ENCODE results near the gene MYBPC1. TPM values are rescaled to one million over a fixed set of nuclear protein-coding genes. Genes with fewer than 3 reads are reported as not detected.

The MYBPC1 gene
- total RNA-seq, 1 experiment from 2014 or later: not detected

DNA sequence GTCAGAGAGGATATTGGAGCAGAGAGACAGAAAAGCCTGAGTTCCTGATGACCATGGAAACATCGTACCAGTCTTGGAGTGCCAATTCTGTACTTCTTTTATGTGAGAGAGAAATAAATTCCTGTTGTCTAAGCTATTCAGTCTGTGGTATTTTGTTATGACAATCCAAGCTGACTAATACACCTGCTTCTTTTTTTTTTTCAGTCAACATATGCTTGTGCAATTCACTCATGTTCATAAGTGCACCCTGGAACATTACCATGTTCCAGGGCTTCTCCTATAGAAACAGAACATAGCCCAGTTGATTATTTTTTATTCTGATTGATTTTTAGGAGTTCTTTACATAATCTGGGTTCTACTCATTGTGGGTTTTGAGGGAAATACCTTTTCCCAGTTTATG lies 100.9 kb downstream of the MYBPC1 start:
- H3K79me2 ChIP-seq (ENCODE audit: low read length): no peaks in the 10 kb centered on the region
- H4K20me1 ChIP-seq (ENCODE audit: insufficient read depth, low read depth, low read length): no peaks in the 10 kb centered on the region
- no peaks in the 10 kb centered on the region for H3K9me2 ChIP-seq (replicated peaks; ENCODE audit: insufficient read depth, low read length)
- H3K4me1 ChIP-seq (ENCODE audit: low read length): no peaks in the 10 kb centered on the region
- H2AFZ ChIP-seq (ENCODE audit: low read length): no peak overlapping the region
- H3K9ac ChIP-seq (ENCODE audit: low read length): no peak overlapping the region
- no peak for DNase-seq
- H3K9me3 ChIP-seq (ENCODE audit: low read length): no peaks in the 10 kb centered on the region
- no peak overlapping the region for H3K27ac ChIP-seq (ENCODE audit: low read length)
- no peak overlapping the region for H3K4me3 ChIP-seq (ENCODE audit: low read length)
- no peak overlapping the region for H3K4me2 ChIP-seq (ENCODE audit: low read depth, low read length, poor library complexity, severe bottlenecking)
- H3K27me3 ChIP-seq (ENCODE audit: low read length): no peaks in the 10 kb centered on the region
- no peaks in the 10 kb centered on the region for H3K36me3 ChIP-seq (ENCODE audit: insufficient read depth, low read length)

DNA sequence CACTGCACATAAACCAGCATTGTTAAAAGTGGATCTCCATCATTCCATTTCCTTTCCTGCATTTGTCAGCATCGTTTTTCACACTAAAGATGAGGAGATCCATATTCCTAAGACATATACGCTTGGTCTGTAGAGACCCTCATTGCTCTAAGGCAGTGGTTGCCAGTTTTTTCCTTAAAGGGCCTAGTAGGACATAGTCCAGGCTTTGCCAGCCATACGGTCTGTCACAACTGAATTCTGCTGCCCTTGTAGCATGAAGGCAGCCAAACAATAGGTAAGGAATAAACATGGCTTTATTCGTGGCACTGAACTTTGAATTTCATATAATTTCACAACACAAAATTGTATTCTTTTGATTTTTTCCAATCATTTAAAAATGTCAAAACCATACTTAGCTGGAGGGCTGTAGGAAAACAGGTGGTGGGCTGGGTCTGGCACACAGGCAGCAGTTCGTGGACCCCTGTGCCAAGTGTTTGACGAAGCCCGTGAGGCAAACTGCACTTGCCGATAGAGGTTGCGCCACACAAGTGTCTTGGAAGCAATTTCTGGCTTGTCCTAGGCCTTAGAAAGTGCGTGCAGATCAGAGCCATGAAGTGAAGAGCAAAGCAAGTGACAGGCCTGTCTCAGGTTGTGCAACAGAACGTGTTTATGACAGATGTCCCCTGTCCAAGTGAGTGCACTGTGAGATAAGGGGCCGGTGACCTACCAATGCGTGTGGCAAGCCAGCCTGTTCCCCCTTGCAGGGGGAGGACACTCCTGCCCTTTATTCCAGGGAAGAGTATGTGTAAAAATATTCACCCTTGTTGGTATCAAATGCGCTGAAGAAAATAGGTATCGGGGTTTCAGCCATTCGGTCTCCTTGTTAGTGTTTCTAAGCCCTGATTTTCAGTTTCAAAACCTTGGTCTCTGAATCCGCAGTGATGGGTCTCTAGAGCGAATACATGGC lies 101.8 kb downstream of the MYBPC1 start:
- H3K9me3 ChIP-seq (ENCODE audit: low read length): no peaks in the 10 kb centered on the region
- H3K27ac ChIP-seq (ENCODE audit: low read length): no peak overlapping the region
- H3K4me1 ChIP-seq (ENCODE audit: low read length): no peaks in the 10 kb centered on the region
- H3K4me2 ChIP-seq (ENCODE audit: low read depth, low read length, poor library complexity, severe bottlenecking): no peak overlapping the region
- no peak overlapping the region for H3K9ac ChIP-seq (ENCODE audit: low read length)
- no peak overlapping the region for H2AFZ ChIP-seq (ENCODE audit: low read length)
- H4K20me1 ChIP-seq (ENCODE audit: insufficient read depth, low read depth, low read length): no peaks in the 10 kb centered on the region
- DNase-seq: no peak
- no peaks in the 10 kb centered on the region for H3K79me2 ChIP-seq (ENCODE audit: low read length)
- no peaks in the 10 kb centered on the region for H3K9me2 ChIP-seq (replicated peaks; ENCODE audit: insufficient read depth, low read length)
- no peaks in the 10 kb centered on the region for H3K36me3 ChIP-seq (ENCODE audit: insufficient read depth, low read length)
- no peak overlapping the region for H3K4me3 ChIP-seq (ENCODE audit: low read length)
- H3K27me3 ChIP-seq (ENCODE audit: low read length): no peaks in the 10 kb centered on the region

DNA sequence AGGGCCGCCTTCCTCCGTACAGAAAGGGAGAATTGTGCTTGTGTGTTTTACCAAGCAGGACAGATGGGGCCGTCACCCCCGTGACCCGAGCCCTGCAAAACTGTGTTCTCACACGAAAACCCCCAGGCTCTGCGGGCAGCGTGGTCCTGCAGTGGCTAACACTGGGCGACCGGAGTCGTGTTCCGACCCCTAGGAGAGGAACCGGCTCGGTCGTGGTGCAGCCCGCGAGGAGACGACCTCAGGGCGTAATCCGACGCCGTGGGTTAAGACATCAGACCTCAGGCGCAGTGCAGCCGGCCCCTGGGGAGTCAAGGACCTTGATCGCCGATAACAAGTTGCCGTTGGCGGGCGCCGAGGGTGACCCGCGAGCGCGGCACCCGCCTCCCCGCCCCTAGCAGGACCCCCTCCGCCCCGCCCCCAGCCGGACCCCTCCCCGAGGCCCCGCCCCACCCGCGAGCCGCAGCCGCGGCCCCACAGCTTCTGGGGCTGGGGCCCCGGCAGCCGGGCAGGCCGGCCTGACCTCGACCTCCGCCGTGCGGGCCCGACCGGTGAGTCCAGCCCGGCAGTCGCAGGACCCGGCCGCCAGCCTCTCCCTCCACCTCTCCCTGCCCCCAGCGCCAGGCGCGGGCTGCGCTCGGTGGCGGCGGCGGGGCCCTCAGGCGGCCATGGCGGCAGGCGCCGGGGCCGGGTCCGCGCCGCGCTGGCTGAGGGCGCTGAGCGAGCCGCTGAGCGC lies 102.6 kb downstream of the MYBPC1 start, which contains the start of gene CHPT1:
Gene CHPT1, plus strand, starts transcription at position 444 of the 733 bp plus-strand sequence. Its CDS starts 222 bp downstream, at position 666.
- H2AFZ ChIP-seq (ENCODE audit: low read length): no peak within 1 kb of the TSS
- H3K27ac ChIP-seq (ENCODE audit: low read length): no peak within 1 kb of the TSS

GRCh38 chr12:101697930-101698799 lies 103.4 kb downstream of the MYBPC1 start:
- H3K79me2 ChIP-seq (ENCODE audit: low read length): no peaks in the 10 kb centered on the region
- no peaks in the 10 kb centered on the region for H3K9me3 ChIP-seq (ENCODE audit: low read length)
- no peaks in the 10 kb centered on the region for H3K9me2 ChIP-seq (replicated peaks; ENCODE audit: insufficient read depth, low read length)
- no peak for DNase-seq
- no peaks in the 10 kb centered on the region for H4K20me1 ChIP-seq (ENCODE audit: insufficient read depth, low read depth, low read length)
- H3K36me3 ChIP-seq (ENCODE audit: insufficient read depth, low read length): no peaks in the 10 kb centered on the region
- no peaks in the 10 kb centered on the region for H3K27me3 ChIP-seq (ENCODE audit: low read length)
- H3K4me1 ChIP-seq (ENCODE audit: low read length): no peaks in the 10 kb centered on the region
- H3K27ac ChIP-seq (ENCODE audit: low read length): no peak overlapping the region
- H3K9ac ChIP-seq (ENCODE audit: low read length): no peak overlapping the region
- H3K4me3 ChIP-seq (ENCODE audit: low read length): no peak overlapping the region
- no peak overlapping the region for H2AFZ ChIP-seq (ENCODE audit: low read length)
- H3K4me2 ChIP-seq (ENCODE audit: low read depth, low read length, poor library complexity, severe bottlenecking): no peak overlapping the region

More for the DNA sequence above, 102.6 kb downstream of the MYBPC1 start, which contains the start of gene CHPT1:
- Histone ChIP-seq H3K4me1 (ENCODE audit: low read length) (no peaks in the 10 kb centered on the region), H3K9me3 (ENCODE audit: low read length) (no peaks in the 10 kb centered on the region), H3K4me2 (ENCODE audit: low read depth, low read length, poor library complexity, severe bottlenecking) (no peak within 1 kb of the TSS), H3K79me2 (ENCODE audit: low read length) (no peaks in the 10 kb centered on the region), H3K36me3 (ENCODE audit: insufficient read depth, low read length) (no peaks in the 10 kb centered on the region), H3K9ac (ENCODE audit: low read length) (no peak within 1 kb of the TSS), H4K20me1 (ENCODE audit: insufficient read depth, low read depth, low read length) (no peaks in the 10 kb centered on the region), H3K27me3 (ENCODE audit: low read length) (no peaks in the 10 kb centered on the region), H3K4me3 (ENCODE audit: low read length) (no peak within 1 kb of the TSS), H3K9me2 (replicated peaks; ENCODE audit: insufficient read depth, low read length) (no peaks in the 10 kb centered on the region)
- DNase-seq: no peak

DNA sequence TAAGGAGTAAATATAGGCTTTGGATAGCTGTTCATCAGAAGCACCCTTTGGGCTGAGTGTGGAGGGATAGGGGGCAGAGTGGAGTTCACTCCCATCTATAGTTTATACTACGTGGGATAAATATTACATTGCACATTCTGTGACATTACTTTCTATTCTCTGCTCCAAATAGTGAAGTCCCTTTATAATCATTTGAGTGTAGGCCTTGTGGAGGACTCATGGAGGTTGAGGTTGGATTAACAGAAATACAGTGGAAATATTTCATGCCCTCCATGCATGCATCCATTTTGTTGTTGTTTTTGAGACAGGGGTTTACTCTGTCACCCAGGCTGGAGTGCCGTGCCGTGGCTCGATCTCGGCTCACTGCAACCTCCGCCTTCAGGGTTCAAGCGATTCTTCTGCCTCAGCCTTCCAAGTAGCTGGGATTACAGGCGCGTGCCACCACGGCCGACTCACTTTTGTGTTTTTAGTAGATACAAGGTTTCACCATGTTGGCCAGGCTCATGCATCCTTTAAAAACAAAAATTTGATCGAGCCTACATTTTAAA lies 104.1 kb downstream of the MYBPC1 start:
- Histone ChIP-seq H3K79me2 (ENCODE audit: low read length) (no peaks in the 10 kb centered on the region), H3K4me3 (ENCODE audit: low read length) (no peak overlapping the region)

DNA sequence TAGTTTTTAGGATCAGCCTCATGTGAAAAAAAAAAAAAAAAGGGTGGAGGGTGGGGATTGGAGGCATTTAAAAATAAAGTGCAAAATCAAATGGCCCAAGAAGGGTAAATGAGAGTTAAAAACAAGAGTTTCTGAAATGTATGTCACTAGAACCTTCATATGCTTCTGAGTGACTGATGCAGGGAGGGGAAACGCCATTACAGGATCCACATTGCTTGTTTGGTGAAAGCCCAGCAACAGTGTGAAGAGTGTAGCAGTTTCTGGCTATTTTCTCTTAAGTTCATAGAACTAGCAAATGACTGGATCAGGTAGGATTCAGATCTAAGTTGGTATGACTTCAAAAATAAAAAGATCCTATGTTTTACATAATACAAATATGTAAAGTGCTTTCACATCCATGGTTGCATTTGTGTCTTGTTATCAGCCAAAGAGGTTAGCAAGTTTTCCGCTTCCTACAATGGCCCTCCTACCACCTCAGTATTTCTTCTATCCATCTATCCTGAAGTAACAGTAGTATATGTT lies 105.6 kb downstream of the MYBPC1 start:
- no peak for DNase-seq
- H3K27ac ChIP-seq (ENCODE audit: low read length): no peak overlapping the region

More for the DNA sequence above, 104.1 kb downstream of the MYBPC1 start:
- Histone ChIP-seq H3K36me3 (ENCODE audit: insufficient read depth, low read length) (no peaks in the 10 kb centered on the region), H3K27ac (ENCODE audit: low read length) (no peak overlapping the region), H3K9me2 (replicated peaks; ENCODE audit: insufficient read depth, low read length) (no peaks in the 10 kb centered on the region), H2AFZ (ENCODE audit: low read length) (no peak overlapping the region), H4K20me1 (ENCODE audit: insufficient read depth, low read depth, low read length) (no peaks in the 10 kb centered on the region), H3K27me3 (ENCODE audit: low read length) (no peaks in the 10 kb centered on the region), H3K4me1 (ENCODE audit: low read length) (no peaks in the 10 kb centered on the region), H3K4me2 (ENCODE audit: low read depth, low read length, poor library complexity, severe bottlenecking) (no peak overlapping the region), H3K9me3 (ENCODE audit: low read length) (no peaks in the 10 kb centered on the region), H3K9ac (ENCODE audit: low read length) (no peak overlapping the region)
- DNase-seq: no peak

GRCh38 chr12:101703487-101703886 lies 108.7 kb downstream of the MYBPC1 start:
- no peak for DNase-seq
- no peaks in the 10 kb centered on the region for H3K9me3 ChIP-seq (ENCODE audit: low read length)
- no peaks in the 10 kb centered on the region for H4K20me1 ChIP-seq (ENCODE audit: insufficient read depth, low read depth, low read length)
- H3K27me3 ChIP-seq (ENCODE audit: low read length): no peaks in the 10 kb centered on the region
- no peaks in the 10 kb centered on the region for H3K36me3 ChIP-seq (ENCODE audit: insufficient read depth, low read length)
- H3K4me3 ChIP-seq (ENCODE audit: low read length): no peak overlapping the region
- H3K4me2 ChIP-seq (ENCODE audit: low read depth, low read length, poor library complexity, severe bottlenecking): no peak overlapping the region
- H3K9me2 ChIP-seq (replicated peaks; ENCODE audit: insufficient read depth, low read length): no peaks in the 10 kb centered on the region
- H3K4me1 ChIP-seq (ENCODE audit: low read length): no peaks in the 10 kb centered on the region
- H2AFZ ChIP-seq (ENCODE audit: low read length): no peak overlapping the region
- H3K9ac ChIP-seq (ENCODE audit: low read length): no peak overlapping the region
- H3K79me2 ChIP-seq (ENCODE audit: low read length): no peaks in the 10 kb centered on the region
- H3K27ac ChIP-seq (ENCODE audit: low read length): no peak overlapping the region

More for the DNA sequence above, 105.6 kb downstream of the MYBPC1 start:
- Histone ChIP-seq H3K27me3 (ENCODE audit: low read length) (no peaks in the 10 kb centered on the region), H3K79me2 (ENCODE audit: low read length) (no peaks in the 10 kb centered on the region), H3K36me3 (ENCODE audit: insufficient read depth, low read length) (no peaks in the 10 kb centered on the region), H3K4me3 (ENCODE audit: low read length) (no peak overlapping the region), H3K9me2 (replicated peaks; ENCODE audit: insufficient read depth, low read length) (no peaks in the 10 kb centered on the region), H3K9ac (ENCODE audit: low read length) (no peak overlapping the region), H3K4me1 (ENCODE audit: low read length) (no peaks in the 10 kb centered on the region), H3K4me2 (ENCODE audit: low read depth, low read length, poor library complexity, severe bottlenecking) (no peak overlapping the region), H2AFZ (ENCODE audit: low read length) (no peak overlapping the region), H4K20me1 (ENCODE audit: insufficient read depth, low read depth, low read length) (no peaks in the 10 kb centered on the region), H3K9me3 (ENCODE audit: low read length) (no peaks in the 10 kb centered on the region)

Measured in Karpas-422 (cell line).